ENCODE data around the gene ZXDB. TPM values are rescaled to one million over a fixed set of nuclear protein-coding genes. Genes with fewer than 3 reads are reported as not detected.
"Not testable (repeated sequence)": the region's sequence is repeated elsewhere in the genome, so short reads cannot be mapped to it uniquely, and the experiment has no call there.

The ZXDB gene
- total RNA-seq: 7.3 TPM
- long read RNA-seq, full-length matches to known transcripts: 7 of 8 reads
- long read RNA-seq, partial matches to known transcripts: 0 of 8 reads
- long read RNA-seq, other reads (novel, unspliced or antisense): 1 of 8 reads

GRCh38 chrX:57591284-57592159 is at the start of gene ZXDB:
Gene ZXDB (plus strand): TSS chrX:57592011. CDS start chrX:57592049, 38 bp downstream.
- peak; percentile 77 for ATAC-seq

GRCh38 chrX:57565198-57565597 is 26.6 kb upstream of the ZXDB start:
- intact Hi-C loops (cut with DNase I): no loop called here
- no peak for ATAC-seq
- no peaks in the 10 kb centered on the region for H3K9me3 ChIP-seq

More at GRCh38 chrX:57591284-57592159, at the start of gene ZXDB:
- intact Hi-C loops (cut with DNase I); H3K9me3 ChIP-seq; H3K27me3 ChIP-seq; DNase-seq; H3K36me3 ChIP-seq: not testable (repeated sequence)
- Histone ChIP-seq H3K4me1 (peaks cover 16% of the 10 kb centered on the region), H3K27ac (peak within 1 kb of the TSS; percentile 91), H3K4me3 (peak within 1 kb of the TSS; percentile 57)

DNA sequence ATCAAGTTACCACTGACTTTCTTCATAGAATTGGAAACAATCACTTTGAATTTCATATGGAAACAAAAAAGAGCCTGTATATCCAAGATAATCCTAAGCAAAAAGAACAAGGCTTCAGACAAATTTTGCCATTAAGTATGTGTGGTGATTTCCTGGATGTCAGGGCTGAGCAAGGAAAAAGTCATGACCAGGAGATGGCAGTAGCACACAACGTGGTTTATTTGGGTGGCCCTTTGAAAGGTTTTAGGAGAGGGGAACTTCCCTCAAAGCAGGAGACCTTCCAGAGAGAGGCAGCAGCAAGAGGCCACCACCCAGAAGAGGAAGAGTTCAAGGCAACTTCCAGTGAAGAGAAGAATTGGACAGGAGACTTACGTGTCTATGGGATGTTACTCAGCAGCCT is 18.1 kb upstream of the ZXDB start:
- intact Hi-C loops (cut with DNase I): no loop called here

More at GRCh38 chrX:57565198-57565597, 26.6 kb upstream of the ZXDB start:
- TF ChIP-seq, protein P1, sequence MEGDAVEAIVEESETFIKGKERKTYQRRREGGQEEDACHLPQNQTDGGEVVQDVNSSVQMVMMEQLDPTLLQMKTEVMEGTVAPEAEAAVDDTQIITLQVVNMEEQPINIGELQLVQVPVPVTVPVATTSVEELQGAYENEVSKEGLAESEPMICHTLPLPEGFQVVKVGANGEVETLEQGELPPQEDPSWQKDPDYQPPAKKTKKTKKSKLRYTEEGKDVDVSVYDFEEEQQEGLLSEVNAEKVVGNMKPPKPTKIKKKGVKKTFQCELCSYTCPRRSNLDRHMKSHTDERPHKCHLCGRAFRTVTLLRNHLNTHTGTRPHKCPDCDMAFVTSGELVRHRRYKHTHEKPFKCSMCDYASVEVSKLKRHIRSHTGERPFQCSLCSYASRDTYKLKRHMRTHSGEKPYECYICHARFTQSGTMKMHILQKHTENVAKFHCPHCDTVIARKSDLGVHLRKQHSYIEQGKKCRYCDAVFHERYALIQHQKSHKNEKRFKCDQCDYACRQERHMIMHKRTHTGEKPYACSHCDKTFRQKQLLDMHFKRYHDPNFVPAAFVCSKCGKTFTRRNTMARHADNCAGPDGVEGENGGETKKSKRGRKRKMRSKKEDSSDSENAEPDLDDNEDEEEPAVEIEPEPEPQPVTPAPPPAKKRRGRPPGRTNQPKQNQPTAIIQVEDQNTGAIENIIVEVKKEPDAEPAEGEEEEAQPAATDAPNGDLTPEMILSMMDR (IDR thresholded peaks at IDR 0.05): no peak
- DNase-seq: no peak
- H3K27ac ChIP-seq: no peak overlapping the region
- H3K36me3 ChIP-seq: no peaks in the 10 kb centered on the region
- H3K27me3 ChIP-seq: no peaks in the 10 kb centered on the region
- no peaks in the 10 kb centered on the region for H3K4me1 ChIP-seq
- no peak overlapping the region for H3K4me3 ChIP-seq

GRCh38 chrX:57582948-57583347 is 8.9 kb upstream of the ZXDB start:
- H3K4me3 ChIP-seq; H3K36me3 ChIP-seq; intact Hi-C loops (cut with DNase I); H3K4me1 ChIP-seq; H3K9me3 ChIP-seq; DNase-seq; H3K27ac ChIP-seq; H3K27me3 ChIP-seq; ATAC-seq: not testable (repeated sequence)
- TF ChIP-seq, protein P1 (IDR thresholded peaks at IDR 0.05): peak; percentile 31

More for the DNA sequence above, 18.1 kb upstream of the ZXDB start:
- TF ChIP-seq, protein P1 (IDR thresholded peaks at IDR 0.05): peak; percentile 34
- H3K36me3 ChIP-seq: no peaks in the 10 kb centered on the region
- H3K27ac ChIP-seq: no peak overlapping the region
- H3K4me1 ChIP-seq: no peaks in the 10 kb centered on the region
- no peak overlapping the region for H3K4me3 ChIP-seq
- no peaks in the 10 kb centered on the region for H3K27me3 ChIP-seq
- ATAC-seq: peak; percentile 34
- DNase-seq: no peak
- H3K9me3 ChIP-seq: no peaks in the 10 kb centered on the region

DNA sequence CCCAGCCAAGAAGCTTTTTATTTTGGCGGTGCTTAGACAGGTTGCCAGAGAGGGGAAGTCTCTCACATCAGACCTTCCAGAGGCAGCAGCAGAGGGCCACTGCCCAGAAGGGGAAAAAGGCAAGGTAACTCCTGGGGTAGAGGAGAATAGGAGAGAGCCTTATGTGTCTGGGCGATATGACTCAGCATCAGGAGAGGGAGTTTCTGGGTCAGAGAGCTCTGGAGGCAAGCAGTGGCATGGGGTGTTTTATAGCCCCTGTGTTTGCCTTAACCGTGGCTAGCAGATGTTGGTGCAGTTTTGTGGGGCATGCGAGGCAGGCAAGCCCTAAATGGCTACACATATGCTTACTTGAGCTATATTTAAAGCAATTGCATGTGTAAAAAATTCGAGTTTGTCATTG is 8.3 kb upstream of the ZXDB start:
- no peak overlapping the region for H3K4me3 ChIP-seq
- ATAC-seq (no peak), DNase-seq (no peak)
- TF ChIP-seq, protein P1 (IDR thresholded peaks at IDR 0.05): no peak
- H3K27me3 ChIP-seq: no peaks in the 10 kb centered on the region
- intact Hi-C loops (cut with DNase I): no loop called here
- H3K4me1 ChIP-seq: no peaks in the 10 kb centered on the region
- no peak overlapping the region for H3K27ac ChIP-seq
- no peaks in the 10 kb centered on the region for H3K9me3 ChIP-seq
- no peaks in the 10 kb centered on the region for H3K36me3 ChIP-seq

DNA sequence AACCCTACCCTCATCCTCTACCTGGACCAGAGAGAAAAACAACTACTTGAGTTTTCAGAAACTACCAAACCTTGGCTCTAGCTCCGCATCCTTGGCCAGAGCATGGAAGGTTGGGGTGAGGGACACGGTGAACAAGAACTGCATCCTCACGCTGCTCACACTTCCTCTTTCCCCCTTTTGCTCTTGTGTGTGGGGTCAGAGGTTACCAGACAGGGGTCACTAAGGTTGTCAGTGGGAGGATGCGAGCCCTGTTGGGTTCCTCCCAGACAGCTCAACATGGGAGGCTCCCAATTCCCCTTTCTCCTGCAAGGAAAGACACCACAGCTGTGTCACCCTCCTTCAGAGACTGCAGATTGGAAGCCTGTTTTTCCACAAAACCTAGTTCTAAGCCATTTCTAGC is 5.5 kb upstream of the ZXDB start:
- H3K4me3 ChIP-seq: no peak overlapping the region
- no peak for DNase-seq
- ATAC-seq: no peak
- intact Hi-C loops (cut with DNase I): no loop called here
- no peaks in the 10 kb centered on the region for H3K4me1 ChIP-seq
- H3K9me3 ChIP-seq: no peaks in the 10 kb centered on the region
- no peaks in the 10 kb centered on the region for H3K27me3 ChIP-seq
- H3K36me3 ChIP-seq: no peaks in the 10 kb centered on the region
- TF ChIP-seq, protein P1 (IDR thresholded peaks at IDR 0.05): no peak
- no peak overlapping the region for H3K27ac ChIP-seq
